CD4-positive, alpha-beta T cell treated with Interleukin-12 subunit alpha and Interleukin-12 subunit beta, for 1 hour (primary cell): Measurements from ENCODE around the gene KRT27.

Experiments used
- DNase-seq: peaks from one replicate; pipeline ENCODE4 v3.0.0-alpha.2; 2020

Gene KRT27

GRCh38 chr17:40806131-40806530, 23.8 kb upstream of the KRT27 start:
- DNase-seq: no peak

GRCh38 chr17:40803617-40804082, 21.3 kb upstream of the KRT27 start:
- DNase-seq: peak; percentile 75

GRCh38 chr17:40801157-40801556, 18.8 kb upstream of the KRT27 start:
- DNase-seq: no peak

- DNase-seq: no peak
Measured at GRCh38 chr17:40800381-40800780, 18.0 kb upstream of the KRT27 start.

- no peak for DNase-seq
Measured at GRCh38 chr17:40799859-40800258, 17.5 kb upstream of the KRT27 start, which contains the start of gene KRT28. KRT28 (minus strand) TSS chr17:40799959; CDS start chr17:40799893, 66 bp downstream.

GRCh38 chr17:40796846-40797245, 14.5 kb upstream of the KRT27 start:
- no peak for DNase-seq

GRCh38 chr17:40795019-40795667, 12.8 kb upstream of the KRT27 start:
- no peak for DNase-seq

GRCh38 chr17:40794466-40794865, 12.1 kb upstream of the KRT27 start:
- no peak for DNase-seq

- no peak for DNase-seq
Measured at GRCh38 chr17:40793832-40794231, 11.5 kb upstream of the KRT27 start.

- DNase-seq: peak; percentile 1
Measured at GRCh38 chr17:40791787-40792436, 9.6 kb upstream of the KRT27 start.

- no peak for DNase-seq
Measured at GRCh38 chr17:40791111-40791510, 8.8 kb upstream of the KRT27 start.

GRCh38 chr17:40779181-40779909, 3.0 kb downstream of the KRT27 start:
- no peak for DNase-seq

- no peak for DNase-seq
Measured at GRCh38 chr17:40778461-40778860, 3.9 kb downstream of the KRT27 start.

GRCh38 chr17:40777971-40778370, 4.4 kb downstream of the KRT27 start:
- DNase-seq: no peak

- no peak for DNase-seq
Measured at GRCh38 chr17:40777459-40777858, 4.9 kb downstream of the KRT27 start.

GRCh38 chr17:40775945-40776344, 6.4 kb downstream of the KRT27 start:
- DNase-seq: no peak

- no peak for DNase-seq
Measured at GRCh38 chr17:40772101-40772500, 10.2 kb downstream of the KRT27 start, which contains the start of gene KRT26. KRT26 (minus strand) TSS chr17:40772201; CDS start chr17:40772113, 88 bp downstream.

GRCh38 chr17:40765657-40766056, 16.7 kb downstream of the KRT27 start:
- no peak for DNase-seq

GRCh38 chr17:40763752-40764151, 18.6 kb downstream of the KRT27 start:
- DNase-seq: no peak

- no peak for DNase-seq
Measured at GRCh38 chr17:40760105-40761016, 22.0 kb downstream of the KRT27 start.

GRCh38 chr17:40755231-40755630, 27.1 kb downstream of the KRT27 start, which contains the start of gene KRT25:
KRT25 (minus strand) TSS chr17:40755331; CDS start chr17:40755271, 60 bp downstream.
- no peak for DNase-seq

- no peak for DNase-seq
Measured at GRCh38 chr17:40753804-40754203, 28.5 kb downstream of the KRT27 start.

- DNase-seq: no peak
Measured at GRCh38 chr17:40751065-40751464, 31.3 kb downstream of the KRT27 start.
